ENCODE measurements around the gene ZDHHC23. TPM values are rescaled to one million over a fixed set of nuclear protein-coding genes. Genes with fewer than 3 reads are reported as not detected.

The ZDHHC23 gene
- polyA plus RNA-seq, 1 of the 3 experiments (the other 2 are of a cell fraction), result 3.7 TPM

DNA sequence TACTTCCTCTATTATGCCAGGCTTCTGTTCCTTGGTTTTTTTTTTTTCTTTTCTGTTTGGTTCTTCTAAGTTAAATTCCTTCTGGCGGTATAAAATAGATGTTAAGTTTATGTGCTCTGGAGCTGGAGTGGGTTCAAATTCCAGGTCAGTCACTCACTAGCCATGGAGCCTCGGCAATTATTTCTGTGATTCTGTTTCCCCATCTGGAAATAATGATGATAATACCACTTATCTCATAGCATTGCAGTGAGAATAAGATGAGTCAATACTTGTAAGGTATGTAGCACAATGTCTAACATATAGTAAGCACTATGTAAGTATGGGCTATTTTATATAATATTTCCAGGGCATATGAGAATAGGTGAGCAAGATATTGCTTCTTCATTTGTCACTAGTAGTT is 33.2 kb upstream of the ZDHHC23 start (continued):
- TF ChIP-seq NFIC (IDR thresholded peaks at IDR 0.05; ENCODE audit: borderline replicate concordance) (peak; percentile 42; the same call in 1 of the 2 replicates), TAF1 (IDR thresholded peaks at IDR 0.05; ENCODE audit: borderline replicate concordance, low read depth, low read length) (no peak), NRF1 (IDR thresholded peaks at IDR 0.05; ENCODE audit: low read depth, low read length) (no peak), MEF2A (IDR thresholded peaks at IDR 0.05; ENCODE audit: borderline replicate concordance, low read depth) (no peak), TCF12 (IDR thresholded peaks at IDR 0.05) (peak; percentile 95), JUND (IDR thresholded peaks at IDR 0.05) (peak; percentile 69), CHD2 (IDR thresholded peaks at IDR 0.05; ENCODE audit: low read length, partially characterized antibody) (no peak), SMC3 (IDR thresholded peaks at IDR 0.05; ENCODE audit: low read depth, low read length) (no peak), FOXM1 (IDR thresholded peaks at IDR 0.05; ENCODE audit: low read depth) (0 out of 2 replicates have a peak, but pooled peaks have one; percentile 22), FOSL2 (IDR thresholded peaks at IDR 0.05; ENCODE audit: borderline replicate concordance, low read depth) (peak; percentile 73), SIN3A (IDR thresholded peaks at IDR 0.05; ENCODE audit: borderline replicate concordance, low read depth, low read length) (no peak), TEAD4 (IDR thresholded peaks at IDR 0.05; ENCODE audit: borderline replicate concordance, insufficient read depth) (peak; percentile 31; the same call in 1 of the 2 replicates), ELF1 (IDR thresholded peaks at IDR 0.05) (no peak), GABPA (IDR thresholded peaks at IDR 0.05; ENCODE audit: low read depth) (no peak), YY1 (IDR thresholded peaks at IDR 0.05; ENCODE audit: low read depth) (no peak), RFX5 (IDR thresholded peaks at IDR 0.05; ENCODE audit: low read length) (no peak), EP300 (IDR thresholded peaks at IDR 0.05; ENCODE audit: borderline replicate concordance in 1 of 2, low read depth in 1 of 2, low read length in 1 of 2) (peak in 1 of 2 experiments; percentile 53; a peak in 1 of 4 replicates), RXRA (IDR thresholded peaks at IDR 0.05; ENCODE audit: borderline replicate concordance, low read depth) (no peak), EZH2phosphoT487 (IDR thresholded peaks at IDR 0.05; ENCODE audit: borderline replicate concordance, low read depth) (no peak)
- TF ChIP-seq, protein P1, sequence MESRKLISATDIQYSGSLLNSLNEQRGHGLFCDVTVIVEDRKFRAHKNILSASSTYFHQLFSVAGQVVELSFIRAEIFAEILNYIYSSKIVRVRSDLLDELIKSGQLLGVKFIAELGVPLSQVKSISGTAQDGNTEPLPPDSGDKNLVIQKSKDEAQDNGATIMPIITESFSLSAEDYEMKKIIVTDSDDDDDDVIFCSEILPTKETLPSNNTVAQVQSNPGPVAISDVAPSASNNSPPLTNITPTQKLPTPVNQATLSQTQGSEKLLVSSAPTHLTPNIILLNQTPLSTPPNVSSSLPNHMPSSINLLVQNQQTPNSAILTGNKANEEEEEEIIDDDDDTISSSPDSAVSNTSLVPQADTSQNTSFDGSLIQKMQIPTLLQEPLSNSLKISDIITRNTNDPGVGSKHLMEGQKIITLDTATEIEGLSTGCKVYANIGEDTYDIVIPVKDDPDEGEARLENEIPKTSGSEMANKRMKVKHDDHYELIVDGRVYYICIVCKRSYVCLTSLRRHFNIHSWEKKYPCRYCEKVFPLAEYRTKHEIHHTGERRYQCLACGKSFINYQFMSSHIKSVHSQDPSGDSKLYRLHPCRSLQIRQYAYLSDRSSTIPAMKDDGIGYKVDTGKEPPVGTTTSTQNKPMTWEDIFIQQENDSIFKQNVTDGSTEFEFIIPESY (IDR thresholded peaks at IDR 0.05; ENCODE audit: borderline replicate concordance, low read depth), result no peak
- TF ChIP-seq, protein P2, sequence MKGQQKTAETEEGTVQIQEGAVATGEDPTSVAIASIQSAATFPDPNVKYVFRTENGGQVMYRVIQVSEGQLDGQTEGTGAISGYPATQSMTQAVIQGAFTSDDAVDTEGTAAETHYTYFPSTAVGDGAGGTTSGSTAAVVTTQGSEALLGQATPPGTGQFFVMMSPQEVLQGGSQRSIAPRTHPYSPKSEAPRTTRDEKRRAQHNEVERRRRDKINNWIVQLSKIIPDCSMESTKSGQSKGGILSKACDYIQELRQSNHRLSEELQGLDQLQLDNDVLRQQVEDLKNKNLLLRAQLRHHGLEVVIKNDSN (IDR thresholded peaks at IDR 0.05; ENCODE audit: borderline replicate concordance, low read depth), result no peak
- TF ChIP-seq, protein P3, sequence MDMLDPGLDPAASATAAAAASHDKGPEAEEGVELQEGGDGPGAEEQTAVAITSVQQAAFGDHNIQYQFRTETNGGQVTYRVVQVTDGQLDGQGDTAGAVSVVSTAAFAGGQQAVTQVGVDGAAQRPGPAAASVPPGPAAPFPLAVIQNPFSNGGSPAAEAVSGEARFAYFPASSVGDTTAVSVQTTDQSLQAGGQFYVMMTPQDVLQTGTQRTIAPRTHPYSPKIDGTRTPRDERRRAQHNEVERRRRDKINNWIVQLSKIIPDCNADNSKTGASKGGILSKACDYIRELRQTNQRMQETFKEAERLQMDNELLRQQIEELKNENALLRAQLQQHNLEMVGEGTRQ (IDR thresholded peaks at IDR 0.05; ENCODE audit: borderline replicate concordance, low read depth, low read length), result no peak

Measured in SK-N-SH (cell line).